ENCODE data around the gene COLEC12.
A peak's percentile ranks its signal among the peaks of the same experiment; 100 is the strongest.

COLEC12 gene

DNA sequence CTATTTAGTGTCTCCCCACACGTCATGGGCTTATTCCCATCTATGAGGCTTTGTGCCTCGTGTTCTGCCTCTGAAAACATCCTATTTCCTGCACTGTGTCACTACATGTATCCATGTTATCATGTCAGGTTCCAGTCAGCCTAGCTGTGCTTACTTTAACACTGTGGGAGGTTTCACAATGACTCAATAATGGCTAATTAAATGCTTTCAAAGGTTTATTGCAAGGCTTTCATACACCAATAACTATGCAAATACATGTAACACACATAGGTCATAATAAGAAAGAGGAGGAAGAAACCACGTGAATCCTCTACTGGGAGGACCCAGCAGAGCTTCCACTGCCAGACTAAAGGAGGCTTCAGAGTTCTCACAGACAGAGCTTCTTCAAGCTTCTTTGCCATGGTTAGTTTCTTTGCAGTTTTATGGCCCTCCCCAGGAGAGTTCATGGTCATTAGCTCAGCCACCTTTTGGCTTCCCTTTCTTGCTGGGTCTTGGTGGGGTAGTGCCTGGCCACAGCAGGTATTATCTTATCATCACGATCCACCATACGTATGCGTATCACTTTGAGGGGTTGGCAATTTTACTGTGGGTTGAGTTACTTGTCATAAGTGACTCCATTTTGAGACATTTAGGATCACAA is 5.1 kb upstream of the COLEC12 start:
- DNase-seq (ENCODE audit: low spot score), result peak; percentile 43

DNA sequence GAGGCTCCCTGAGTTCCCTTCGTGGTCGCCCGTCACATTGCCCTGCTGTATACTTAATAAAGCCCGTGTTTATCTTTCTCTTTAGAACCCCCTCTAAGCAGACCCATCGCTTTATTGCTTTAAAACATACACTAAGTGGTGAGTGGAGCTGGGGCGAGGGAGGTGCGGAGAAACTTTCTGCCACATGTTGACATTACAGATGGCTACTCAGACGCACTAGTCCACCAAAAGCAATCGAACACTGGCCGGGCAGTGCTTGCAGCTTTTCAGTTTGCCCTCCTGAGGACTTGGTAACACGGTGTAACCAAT is 859 bp upstream of the COLEC12 start:
- DNase-seq (ENCODE audit: low spot score), result no peak

DNA sequence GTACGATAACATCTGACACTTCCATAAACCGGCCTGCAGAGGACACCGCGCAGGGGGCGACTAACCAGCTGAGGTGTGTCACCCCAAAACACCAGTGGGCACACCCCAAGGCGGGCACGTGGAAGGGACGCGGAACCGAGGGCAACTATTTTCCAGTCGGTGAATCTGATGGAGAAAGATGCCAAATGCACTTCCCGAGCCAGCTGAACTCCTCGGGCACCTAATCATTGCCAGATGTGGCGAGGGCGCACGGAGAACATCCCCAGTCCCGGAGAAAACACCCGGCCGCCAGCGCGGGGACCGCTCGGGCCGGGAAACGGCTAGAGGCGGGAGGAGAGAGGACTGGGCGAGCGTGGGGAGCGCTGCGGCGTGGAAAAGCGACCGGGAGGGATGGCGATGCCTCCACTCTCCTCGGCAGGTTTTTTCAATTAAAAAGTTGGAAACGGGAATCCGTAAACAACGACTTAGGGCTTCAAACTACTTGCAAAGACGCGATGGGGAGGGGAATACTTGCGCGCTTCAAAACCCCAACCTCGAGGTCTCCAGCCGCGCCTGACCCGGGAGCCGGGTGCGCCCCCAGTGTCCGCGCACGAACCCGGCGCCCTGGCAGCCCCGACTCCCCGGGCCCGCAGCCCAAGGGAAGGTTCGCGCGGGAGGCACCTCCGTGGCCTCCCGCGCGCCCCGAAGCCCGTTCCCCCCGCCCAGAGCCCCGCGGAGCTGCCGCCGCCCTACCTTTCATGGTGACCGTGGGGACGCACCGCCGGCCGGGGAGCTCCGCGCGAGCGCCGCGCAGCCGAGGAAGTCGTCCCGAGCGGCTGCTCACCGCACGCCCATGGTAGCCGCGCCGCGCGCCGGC is 497 bp downstream of the COLEC12 start:
- no peak for DNase-seq (ENCODE audit: low spot score)

DNA sequence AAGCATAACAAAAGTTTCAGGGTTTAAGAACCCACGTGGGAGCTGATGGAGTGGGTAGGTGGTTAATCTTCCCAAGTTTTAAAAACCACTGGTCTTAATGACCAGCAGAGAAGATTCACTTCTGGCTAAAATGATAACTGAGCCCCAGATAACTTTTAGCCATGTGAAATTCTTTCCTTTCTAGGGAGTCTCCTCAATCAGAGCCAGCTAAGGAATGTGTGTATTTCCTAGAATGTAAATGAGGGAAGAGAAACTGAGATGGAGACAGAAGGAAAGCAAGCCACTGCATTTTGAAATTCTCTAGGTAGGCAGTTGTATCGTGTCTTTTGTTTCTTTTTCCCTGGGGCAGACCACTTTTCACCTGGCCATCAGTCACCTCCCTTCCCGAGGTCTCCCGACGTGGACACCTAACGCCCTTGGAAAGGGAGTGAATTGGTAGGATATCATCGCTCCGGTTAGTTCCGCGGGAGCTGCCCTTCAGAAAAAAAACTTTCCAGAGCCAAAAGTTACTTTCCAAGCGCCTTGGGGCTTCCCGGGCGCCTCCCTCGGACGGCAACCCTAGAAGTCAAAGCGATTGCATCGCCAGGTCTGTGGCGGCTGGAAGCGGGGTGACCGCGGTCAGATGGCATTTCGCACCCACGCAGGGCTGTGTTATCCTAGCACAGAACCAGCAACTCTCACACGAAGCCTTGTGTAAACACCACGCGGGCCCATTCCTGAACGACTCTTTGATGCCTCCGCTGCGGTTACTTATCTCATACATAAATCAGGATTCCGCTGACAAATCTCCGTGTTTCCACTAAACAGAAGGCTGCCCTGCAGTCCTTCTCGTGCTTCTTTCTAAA is 1.3 kb downstream of the COLEC12 start:
- DNase-seq (ENCODE audit: low spot score), result no peak

DNA sequence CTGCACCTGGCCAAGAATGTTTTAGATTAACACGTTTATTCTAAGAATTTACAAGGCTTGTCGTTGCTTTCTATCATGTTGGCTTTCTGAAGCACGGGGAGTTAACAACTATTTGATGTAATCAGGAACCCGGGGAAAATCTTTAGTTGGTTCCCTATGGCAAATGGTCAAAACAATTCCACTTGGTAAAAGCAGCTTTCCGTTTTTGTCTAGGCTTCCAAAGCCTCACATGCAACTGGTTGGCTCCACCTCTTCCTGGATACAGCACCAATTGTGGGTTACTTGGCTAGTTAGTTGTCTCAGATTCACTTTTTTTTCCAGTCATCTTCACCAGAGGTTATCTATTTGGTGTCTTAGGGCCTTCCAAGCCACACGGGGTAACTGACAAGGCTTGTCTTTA is 2.8 kb downstream of the COLEC12 start:
- DNase-seq (ENCODE audit: low spot score), result no peak

DNA sequence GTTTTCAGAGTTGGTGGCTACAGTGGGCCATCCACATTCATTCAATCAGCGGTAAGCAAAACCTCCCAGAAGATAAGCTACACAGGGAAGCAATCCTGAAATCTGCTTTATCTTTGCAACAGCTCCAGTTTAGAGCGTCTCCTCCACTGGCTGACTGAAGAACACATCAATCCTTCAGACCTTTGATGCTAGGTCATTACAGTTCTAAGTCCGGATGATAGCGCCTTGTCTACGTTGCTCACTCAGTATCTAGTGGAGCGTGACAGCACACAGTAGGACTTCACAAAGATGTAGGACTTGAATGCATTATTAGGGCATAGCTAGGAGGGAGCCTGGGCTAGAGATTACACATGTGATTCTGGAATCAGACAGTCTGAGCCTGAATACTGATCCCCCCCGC is 5.0 kb downstream of the COLEC12 start:
- DNase-seq (ENCODE audit: low spot score), result no peak

DNA sequence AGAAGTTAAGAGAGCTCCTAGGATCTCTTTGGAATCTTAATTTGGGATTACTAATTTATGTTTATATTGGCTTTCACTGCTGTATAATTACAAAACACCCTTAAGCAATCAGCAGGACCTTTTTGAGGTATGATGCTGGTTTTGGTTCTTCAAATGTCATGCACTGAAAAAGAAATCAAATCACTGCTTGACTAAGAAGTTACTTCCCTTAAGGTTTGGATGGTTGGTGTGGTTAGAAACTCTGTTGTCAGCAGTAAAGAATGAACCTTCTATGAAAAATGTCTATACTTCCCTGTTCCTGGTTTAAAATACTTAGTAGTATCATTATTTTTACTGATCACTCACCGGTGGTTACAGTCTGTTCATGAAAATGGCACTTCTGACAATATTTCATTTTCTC is 5.5 kb downstream of the COLEC12 start:
- no peak for DNase-seq (ENCODE audit: low spot score)

DNA sequence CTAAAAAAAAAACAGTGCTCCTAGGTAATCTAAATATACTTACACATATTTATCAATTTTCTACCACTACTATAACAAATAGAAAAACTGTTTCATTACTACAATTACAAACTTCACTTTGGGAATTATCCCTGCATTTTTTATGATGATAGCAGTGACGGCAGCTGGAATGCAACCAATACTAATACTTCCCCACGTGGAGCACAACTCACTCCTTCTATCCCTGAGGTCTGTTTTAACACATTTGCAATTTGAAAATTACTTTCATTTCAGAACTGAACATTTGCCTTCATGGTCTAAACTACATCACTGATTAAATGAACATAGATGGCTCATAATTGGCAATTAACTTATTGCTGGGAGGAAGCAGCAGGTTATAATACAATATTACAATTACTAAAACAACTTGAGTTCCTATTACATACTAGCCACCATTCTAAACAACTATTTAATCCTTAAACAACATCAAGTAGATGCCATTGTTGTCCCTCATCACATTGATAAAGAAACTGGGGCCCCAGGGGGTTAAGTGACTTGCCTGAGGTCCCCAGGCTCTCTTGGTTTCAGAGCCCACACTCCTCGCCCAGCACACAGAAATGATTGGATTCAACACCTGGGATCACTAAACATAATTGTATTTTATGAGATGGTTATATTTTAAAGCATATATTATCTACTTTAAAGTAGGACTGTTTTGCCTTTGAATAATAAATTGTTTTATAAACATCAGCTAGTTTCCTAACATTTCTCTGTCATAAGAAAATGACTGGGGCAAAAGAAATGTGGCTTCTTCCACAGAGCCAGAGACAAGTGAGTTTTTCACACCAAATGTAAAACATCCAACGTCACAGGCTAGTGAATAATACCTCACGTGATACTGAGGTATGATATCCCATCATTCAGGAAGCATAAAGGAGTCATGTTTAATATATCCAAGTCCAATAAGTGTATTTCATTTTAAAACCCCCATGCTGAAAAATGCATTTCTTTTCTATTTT is 6.2 kb downstream of the COLEC12 start:
- DNase-seq (ENCODE audit: low spot score), result no peak

DNA sequence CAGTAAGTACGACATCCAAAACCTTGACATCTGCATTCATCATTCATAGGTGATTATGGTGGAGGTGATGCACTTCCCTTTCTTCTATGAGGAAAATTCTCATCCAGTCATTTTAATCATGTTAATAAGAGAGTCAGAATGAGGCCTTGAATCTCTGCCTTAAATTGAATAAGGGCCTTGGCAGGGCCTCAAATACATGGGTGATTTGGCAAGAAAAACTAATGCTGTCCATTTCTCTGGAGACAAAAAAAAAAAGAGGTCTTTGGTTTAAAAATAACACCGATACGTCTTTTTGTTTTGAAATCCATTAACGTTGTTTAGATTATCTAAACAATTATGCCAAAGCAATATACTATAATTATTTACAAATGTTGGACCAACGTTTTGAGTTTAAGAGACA is 8.1 kb downstream of the COLEC12 start:
- DNase-seq (ENCODE audit: low spot score), result no peak

DNA sequence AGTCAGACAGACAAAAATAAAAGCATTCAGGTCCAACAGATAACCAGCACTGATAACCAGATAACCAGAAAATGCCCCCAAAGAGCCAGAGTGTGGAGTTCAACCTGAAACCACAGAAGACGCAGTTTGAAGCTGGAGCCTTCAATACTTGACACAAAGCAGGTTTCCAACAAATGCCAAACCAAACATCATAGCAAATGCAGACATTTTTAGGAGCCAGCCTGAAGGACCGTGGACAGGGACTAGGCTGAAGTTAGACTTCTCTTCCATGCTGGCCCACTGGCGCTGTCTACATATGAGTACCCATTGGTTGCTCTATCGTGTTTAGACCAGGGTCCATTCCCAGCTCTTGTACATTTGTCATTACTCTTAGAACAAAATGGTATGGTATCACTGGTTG is 9.9 kb downstream of the COLEC12 start:
- DNase-seq (ENCODE audit: low spot score), result no peak

DNA sequence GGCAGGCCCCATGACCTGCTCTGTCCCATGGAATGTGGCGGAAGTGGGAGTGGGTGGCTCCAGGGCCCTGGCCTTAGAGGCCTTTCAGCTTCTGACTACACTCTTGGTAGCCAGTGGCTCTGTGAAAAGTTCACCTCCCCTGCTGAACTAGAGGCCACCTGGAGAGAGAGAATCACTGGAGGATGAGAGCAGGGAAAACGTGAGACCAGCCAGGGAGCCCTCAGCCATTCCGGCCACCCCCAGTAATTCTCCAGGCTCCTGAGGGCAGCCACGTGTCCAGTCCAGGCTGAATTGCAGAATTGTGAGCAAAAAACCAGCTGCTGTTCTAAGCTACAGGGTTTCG is 10.5 kb downstream of the COLEC12 start:
- DNase-seq (ENCODE audit: low spot score), result no peak

DNA sequence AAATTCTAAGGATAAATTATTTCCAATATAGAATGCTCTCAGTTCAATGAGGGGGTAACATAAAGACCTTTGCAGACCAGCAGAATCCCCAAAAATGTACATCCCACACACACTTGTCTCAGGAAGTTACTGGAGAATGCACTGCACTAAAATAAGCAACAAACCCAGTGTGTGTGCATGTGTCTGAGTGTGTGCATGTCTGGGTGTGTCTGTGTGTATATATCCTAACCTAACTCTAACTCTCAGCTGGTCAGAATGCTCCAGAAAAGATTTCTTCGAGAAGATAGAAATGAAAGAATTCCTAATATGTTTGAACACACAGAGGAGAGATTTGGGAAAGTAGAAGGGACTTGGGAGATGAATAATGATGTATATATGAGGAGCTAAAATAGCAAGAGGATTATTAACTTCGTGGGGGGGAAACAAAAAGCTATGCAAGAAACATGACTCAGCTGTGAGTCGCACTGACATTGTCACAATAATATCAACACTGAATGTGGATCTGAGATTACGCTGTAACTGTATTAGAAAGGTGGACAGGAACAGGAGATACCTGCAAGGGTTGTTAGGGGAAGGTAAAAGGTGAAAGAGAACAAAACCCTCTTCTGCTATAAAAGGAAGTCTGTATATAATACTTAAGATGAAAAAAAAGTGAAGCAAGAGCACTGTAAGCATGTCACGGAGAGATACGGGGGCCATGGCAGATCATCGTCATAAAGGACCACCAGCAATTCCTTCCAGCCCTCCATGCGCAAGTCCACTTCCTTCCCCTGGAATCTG is 11.1 kb downstream of the COLEC12 start:
- no peak for DNase-seq (ENCODE audit: low spot score)

DNA sequence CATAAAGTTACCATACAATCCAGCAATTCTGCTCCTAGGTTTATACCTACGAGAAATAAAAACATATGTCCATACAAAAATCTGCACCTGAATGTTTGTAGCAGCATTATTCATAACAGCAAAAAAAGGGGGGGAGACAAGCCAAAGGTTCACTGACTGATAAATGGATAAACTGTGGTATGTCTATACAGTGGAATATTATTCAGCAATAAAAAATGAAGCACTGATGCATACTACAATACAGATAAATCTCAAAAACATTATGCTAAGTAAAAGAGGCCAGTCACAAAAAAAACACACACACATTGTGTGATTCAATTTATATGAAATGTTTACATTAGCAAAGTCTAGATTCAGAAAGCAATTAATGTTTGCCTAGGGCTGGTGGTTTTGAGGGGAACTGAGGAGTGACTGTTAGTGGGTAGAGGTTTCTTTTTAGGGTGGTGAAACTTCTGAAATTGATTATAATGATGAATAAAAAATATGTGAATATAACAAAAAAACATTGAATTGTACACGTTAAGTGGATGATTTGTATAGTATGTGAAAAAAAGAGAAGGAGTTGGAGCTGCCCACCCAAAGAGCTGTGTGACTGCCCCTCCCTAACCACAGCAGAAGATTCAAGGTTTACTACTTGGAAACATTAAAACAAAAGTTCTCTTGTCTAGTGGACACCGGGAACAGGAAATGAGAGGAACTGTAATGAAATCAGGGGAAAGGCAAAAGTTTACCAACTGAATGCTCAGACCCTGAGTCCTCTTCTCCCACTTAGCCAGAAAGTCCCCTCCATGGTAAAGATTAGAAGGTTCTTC is 13.4 kb downstream of the COLEC12 start:
- no peak for DNase-seq (ENCODE audit: low spot score)

DNA sequence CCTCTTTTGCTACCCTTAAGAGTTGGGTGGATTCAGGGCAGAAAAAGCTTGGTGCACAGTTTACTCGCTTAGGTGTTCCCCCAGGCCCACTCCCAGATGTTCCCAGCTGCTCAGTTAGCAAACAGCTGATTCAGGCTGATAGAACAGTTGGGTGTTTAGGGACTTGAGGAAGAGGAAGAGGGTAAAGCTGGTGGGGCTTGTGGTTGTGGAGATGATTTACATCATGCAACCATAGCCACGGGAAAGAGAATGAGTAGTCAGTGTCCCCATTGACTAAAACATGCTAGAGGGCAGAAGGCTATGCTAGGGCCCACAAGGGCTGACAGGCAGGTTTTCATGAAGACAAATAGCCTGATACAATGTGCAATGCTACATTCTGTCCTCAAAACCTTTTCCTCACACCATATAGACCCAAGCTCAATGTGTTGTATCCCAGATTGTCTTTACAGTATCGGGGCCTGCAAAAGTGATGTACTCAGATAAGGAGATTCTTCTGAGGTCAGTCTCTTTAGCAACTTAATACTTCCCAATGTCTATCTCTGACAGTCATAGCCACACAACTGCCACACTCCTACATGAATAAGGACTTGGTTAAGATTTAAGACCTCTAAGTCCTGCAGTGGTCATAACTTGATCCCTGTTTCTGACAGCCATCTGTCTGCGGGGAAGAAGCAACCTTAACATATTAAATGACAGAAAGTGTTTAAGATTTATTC is 15.6 kb downstream of the COLEC12 start:
- no peak for DNase-seq (ENCODE audit: low spot score)

DNA sequence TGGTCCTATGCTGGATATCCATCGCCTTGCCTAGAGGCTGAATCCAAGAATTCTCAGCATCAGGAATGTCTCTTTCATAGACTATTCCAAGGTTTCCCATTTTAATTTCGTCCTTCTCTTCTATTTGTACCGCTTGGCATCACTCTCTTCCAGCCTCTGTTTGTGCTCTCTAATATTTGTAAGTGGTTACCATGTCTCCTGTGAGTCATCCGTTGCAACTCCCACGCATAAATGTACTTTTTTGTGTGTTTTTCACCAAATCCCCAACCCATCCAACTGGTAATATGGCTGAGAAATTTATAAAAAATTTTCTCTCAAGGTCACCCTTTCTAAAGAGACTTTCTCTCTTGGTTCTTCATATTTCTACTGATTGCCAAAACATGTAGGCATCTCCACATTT is 21.8 kb downstream of the COLEC12 start:
- no peak for DNase-seq (ENCODE audit: low spot score)

DNA sequence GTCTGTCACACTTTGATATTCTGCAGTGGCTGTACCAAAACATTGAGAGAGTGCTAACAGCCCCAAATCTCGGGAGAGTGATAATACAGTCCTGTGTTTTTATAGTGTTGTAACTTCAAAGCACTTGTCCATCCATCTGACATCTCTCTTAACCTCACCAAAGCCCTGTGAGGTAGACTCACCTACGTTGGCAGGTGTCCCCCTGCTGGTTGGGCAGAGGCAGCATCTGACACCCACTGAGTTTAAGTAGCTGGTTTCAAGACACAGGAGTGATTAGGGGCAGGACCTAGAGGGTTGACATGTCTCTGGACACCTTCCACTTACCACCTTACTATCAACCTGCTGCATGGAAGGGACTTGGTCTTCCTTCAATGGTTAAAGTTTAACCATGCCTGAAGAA is 22.9 kb downstream of the COLEC12 start:
- DNase-seq (ENCODE audit: low spot score), result peak; percentile 46

DNA sequence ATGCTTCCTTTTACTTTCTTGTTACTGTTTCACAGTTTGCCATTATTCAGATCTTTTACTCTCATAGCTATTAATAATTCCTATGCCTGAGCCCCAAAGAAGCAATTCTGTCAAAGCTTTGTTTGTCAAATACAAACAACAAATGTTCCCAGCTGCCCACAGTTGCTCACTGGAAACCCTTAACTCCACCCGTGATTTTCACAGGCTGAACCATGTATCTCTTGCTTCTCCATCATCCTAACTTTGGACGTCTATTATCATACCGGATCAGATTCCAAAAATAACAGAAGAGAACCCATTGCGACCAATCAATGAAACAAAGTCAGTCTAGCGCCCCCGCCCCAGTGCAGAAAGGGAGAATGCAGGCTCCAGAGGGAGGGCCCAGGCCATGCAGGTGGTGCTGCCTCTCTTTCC is 24.2 kb downstream of the COLEC12 start:
- no peak for DNase-seq (ENCODE audit: low spot score)

DNA sequence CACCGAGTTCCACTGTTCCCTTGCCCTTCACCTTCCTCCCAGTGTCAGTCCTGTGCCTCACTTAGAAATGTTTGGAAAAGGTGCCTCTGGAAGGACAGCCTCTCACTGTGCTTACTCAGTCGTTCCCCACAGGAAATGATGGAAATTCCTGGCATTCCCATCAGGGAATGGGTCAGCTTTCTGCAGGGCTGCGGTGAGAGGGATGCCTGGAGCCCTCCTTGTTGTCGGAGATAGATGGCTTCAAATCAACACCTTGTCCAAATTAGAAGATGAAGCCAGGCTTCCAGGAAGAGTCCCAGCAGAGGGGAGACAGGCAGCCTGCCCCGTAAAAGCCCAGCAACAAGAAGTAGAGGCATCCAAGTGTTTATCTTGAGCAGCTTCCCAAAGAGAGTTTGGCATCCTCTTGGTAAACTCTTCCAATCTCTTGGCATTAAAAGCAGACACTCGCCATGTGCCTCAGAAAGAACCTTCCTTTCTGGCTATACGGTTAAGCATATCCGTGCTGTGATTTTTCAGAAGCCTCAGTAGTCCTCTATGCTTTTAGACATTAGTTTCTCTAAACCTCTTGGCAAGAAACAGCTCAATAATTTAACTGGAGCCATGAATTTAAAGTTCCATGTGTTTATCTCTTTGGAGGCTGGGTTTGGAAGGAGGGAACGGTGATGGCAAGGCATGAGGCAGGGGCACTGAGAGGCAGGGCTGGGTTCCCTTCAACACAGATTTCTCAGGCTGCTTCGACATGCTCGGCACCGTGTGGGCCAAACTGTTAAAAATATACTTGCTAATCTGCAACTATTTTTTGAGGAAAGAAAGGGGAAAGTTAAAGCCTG is 25.1 kb downstream of the COLEC12 start:
- DNase-seq (ENCODE audit: low spot score), result no peak

DNA sequence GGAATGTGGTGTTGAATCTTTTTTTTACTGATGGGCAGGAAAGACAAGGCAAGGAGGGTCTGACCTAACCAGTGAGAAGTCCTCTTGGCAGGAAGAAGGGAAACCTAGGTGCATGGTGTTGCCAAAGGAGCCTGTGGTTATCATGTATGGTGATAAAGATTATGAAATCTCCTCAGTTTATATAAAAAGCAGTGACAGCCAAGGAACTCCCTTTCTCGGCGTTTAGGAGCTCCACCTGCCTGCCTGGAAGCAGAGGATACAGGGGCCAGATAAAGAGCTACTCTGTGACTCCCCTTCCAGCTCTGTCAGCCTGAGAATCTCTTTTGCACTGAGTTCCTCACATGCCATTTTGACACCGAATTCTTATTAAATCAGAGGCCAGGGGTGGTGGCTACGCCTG is 26.1 kb downstream of the COLEC12 start:
- no peak for DNase-seq (ENCODE audit: low spot score)
